Hematopoietic multipotent progenitor cell treated with erythropoietin and hydrocortisone succinate and interleukin-3 and kit ligand, for 8 days (in vitro differentiated cells): Measurements from ENCODE around the gene RAVER2.
"Not testable (repeated sequence)": the region's sequence is repeated elsewhere in the genome, so short reads cannot be mapped to it uniquely, and the experiment has no call there.

Experiments
- DNase-seq: peaks from one replicate; pipeline ENCODE4 v3.0.0-alpha.2; 2015

The RAVER2 gene

GRCh38 chr1:64750092-64750491, 5.2 kb downstream of the RAVER2 start:
- no peak for DNase-seq

GRCh38 chr1:64750875-64751274, 6.0 kb downstream of the RAVER2 start:
- DNase-seq: no peak

- no peak for DNase-seq
These were observed 9.3 kb downstream of the RAVER2 start for GRCh38 chr1:64754173-64754572.

GRCh38 chr1:64755361-64755760, 10.5 kb downstream of the RAVER2 start:
- no peak for DNase-seq

GRCh38 chr1:64756770-64757169, 11.9 kb downstream of the RAVER2 start:
- no peak for DNase-seq

- peak; percentile 83 for DNase-seq
These were observed 12.3 kb downstream of the RAVER2 start for GRCh38 chr1:64757213-64757612.

GRCh38 chr1:64758233-64758632, 13.4 kb downstream of the RAVER2 start:
- DNase-seq: no peak

- DNase-seq: peak; percentile 22
These were observed 15.1 kb downstream of the RAVER2 start for GRCh38 chr1:64759968-64760367.

GRCh38 chr1:64765012-64765411, 20.1 kb downstream of the RAVER2 start:
- no peak for DNase-seq

- DNase-seq: no peak
These were observed 21.0 kb downstream of the RAVER2 start for GRCh38 chr1:64765826-64766225.

- no peak for DNase-seq
These were observed 21.6 kb downstream of the RAVER2 start for GRCh38 chr1:64766429-64766828.

- DNase-seq: no peak
These were observed 24.6 kb downstream of the RAVER2 start for GRCh38 chr1:64769482-64769881.

- no peak for DNase-seq
These were observed 25.1 kb downstream of the RAVER2 start for GRCh38 chr1:64769971-64770370.

- DNase-seq: not testable (repeated sequence)
These were observed 28.4 kb downstream of the RAVER2 start for GRCh38 chr1:64773306-64773705.

- no peak for DNase-seq
These were observed 30.2 kb downstream of the RAVER2 start for GRCh38 chr1:64775113-64775512.

- not testable (repeated sequence) for DNase-seq
These were observed 37.2 kb downstream of the RAVER2 start for GRCh38 chr1:64782044-64782443.

GRCh38 chr1:64782848-64783247, 38.0 kb downstream of the RAVER2 start:
- DNase-seq: not testable (repeated sequence)

- no peak for DNase-seq
These were observed 46.1 kb downstream of the RAVER2 start for GRCh38 chr1:64790832-64791487.

- no peak for DNase-seq
These were observed 54.0 kb downstream of the RAVER2 start for GRCh38 chr1:64798872-64799271.

GRCh38 chr1:64801851-64802523, 57.1 kb downstream of the RAVER2 start:
- peak; percentile 22 for DNase-seq

GRCh38 chr1:64809309-64809708, 64.4 kb downstream of the RAVER2 start:
- DNase-seq: no peak

- DNase-seq: no peak
These were observed 65.1 kb downstream of the RAVER2 start for GRCh38 chr1:64810001-64810400.

- DNase-seq: no peak
These were observed 66.3 kb downstream of the RAVER2 start for GRCh38 chr1:64811131-64811530.

GRCh38 chr1:64814427-64814826, 69.6 kb downstream of the RAVER2 start:
- no peak for DNase-seq

- DNase-seq: not testable (repeated sequence)
These were observed 72.5 kb downstream of the RAVER2 start for GRCh38 chr1:64817364-64817763.
